Measurements from ENCODE around the gene SAV1. TPM values are rescaled to one million over a fixed set of nuclear protein-coding genes. Genes with fewer than 3 reads are reported as not detected.

The SAV1 gene
- total RNA-seq, 1 experiment from 2014 or later, result 37.1 TPM

DNA sequence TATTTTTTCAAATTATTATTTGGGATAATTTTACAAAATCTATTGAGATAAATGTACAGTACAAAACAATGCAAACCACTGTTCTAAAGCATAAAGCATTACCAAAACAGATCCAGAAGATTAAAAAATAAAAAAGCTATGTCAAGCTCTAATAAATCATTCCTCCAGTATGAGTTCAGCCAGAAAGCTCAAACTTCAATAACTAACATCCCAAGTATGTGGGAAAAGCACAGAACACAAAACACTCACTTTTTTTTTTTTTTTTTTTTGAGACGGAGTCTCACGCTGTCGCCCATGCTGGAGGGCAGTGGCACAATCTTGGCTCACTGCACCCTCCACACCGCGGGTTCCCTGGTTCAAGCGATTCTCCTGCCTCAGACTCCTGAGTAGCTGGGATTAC, 11.3 kb downstream of the SAV1 start:
- no peak for DNase-seq
- CTCF ChIA-PET, result interaction anchor here (0.7 kb wide), 1 partner anchor 794 kb away, joined by 8 read pairs; no protein-coding TSS in a partner anchor
- intact Hi-C loops (cut with micrococcal nuclease; ENCODE audit: unreplicated experiment), result no loop called here

DNA sequence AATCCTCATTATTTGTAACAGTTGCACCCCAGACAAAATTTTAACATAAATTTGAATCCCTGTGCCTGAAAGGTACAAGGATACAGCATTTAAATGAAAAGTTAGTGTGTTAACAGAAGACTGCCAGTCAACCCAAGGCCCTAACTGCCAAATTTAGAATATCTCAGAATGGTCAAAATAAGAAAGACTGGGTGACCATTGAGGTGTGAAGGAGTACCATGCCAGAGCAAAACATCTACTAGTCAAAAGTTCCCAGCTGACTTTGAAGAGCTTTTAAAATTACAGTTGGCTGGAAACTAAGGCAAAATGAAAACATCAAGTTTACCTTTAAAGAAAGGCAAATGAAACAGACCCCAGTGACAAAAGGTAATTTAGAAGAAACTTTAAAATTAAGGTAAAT, 18.4 kb downstream of the SAV1 start:
- no peaks in the 10 kb centered on the region; the same call in 1 of the 2 replicates for H4K20me1 ChIP-seq (ENCODE audit: insufficient read depth)
- no peaks in the 10 kb centered on the region for H3K4me1 ChIP-seq (replicated peaks; ENCODE audit: insufficient read depth)
- BruUV-seq (replicated peaks), result no TSS peak
- no peak for DNase-seq
- ChIA-PET CTCF (no interaction called here), POLR2A (ENCODE audit: unreplicated experiment) (no interaction called here)
- H3K27ac ChIP-seq, result no peak overlapping the region
- no peak overlapping the region for H2AFZ ChIP-seq
- TF ChIP-seq, protein P1, sequence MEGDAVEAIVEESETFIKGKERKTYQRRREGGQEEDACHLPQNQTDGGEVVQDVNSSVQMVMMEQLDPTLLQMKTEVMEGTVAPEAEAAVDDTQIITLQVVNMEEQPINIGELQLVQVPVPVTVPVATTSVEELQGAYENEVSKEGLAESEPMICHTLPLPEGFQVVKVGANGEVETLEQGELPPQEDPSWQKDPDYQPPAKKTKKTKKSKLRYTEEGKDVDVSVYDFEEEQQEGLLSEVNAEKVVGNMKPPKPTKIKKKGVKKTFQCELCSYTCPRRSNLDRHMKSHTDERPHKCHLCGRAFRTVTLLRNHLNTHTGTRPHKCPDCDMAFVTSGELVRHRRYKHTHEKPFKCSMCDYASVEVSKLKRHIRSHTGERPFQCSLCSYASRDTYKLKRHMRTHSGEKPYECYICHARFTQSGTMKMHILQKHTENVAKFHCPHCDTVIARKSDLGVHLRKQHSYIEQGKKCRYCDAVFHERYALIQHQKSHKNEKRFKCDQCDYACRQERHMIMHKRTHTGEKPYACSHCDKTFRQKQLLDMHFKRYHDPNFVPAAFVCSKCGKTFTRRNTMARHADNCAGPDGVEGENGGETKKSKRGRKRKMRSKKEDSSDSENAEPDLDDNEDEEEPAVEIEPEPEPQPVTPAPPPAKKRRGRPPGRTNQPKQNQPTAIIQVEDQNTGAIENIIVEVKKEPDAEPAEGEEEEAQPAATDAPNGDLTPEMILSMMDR (conservative IDR thresholded peaks at IDR 0.05), result no peak
- TF ChIP-seq EZH2 (IDR thresholded peaks at IDR 0.05; ENCODE audit: low read depth), result no peak
- no peak overlapping the region for H3K4me2 ChIP-seq
- H3K36me3 ChIP-seq (ENCODE audit: low read depth), result no peaks in the 10 kb centered on the region; the same call in 1 of the 2 replicates
- no peaks in the 10 kb centered on the region for H3K9me2 ChIP-seq (ENCODE audit: insufficient read depth)
- no peaks in the 10 kb centered on the region; the same call in 1 of the 2 replicates for H3K9me3 ChIP-seq (ENCODE audit: insufficient read depth, low read depth)
- H3K4me3 ChIP-seq, result no peak overlapping the region
- no peaks in the 10 kb centered on the region for H3K27me3 ChIP-seq (ENCODE audit: insufficient read depth, low read depth)
- peaks cover 47% of the 10 kb centered on the region for H3K79me2 ChIP-seq (ENCODE audit: low read depth)
- intact Hi-C loops (cut with micrococcal nuclease; ENCODE audit: unreplicated experiment), result no loop called here
- H3F3A ChIP-seq (ENCODE audit: insufficient read depth, low read depth), result no peaks in the 10 kb centered on the region

More for the DNA sequence above, 11.3 kb downstream of the SAV1 start:
- Histone ChIP-seq H3K9me2 (ENCODE audit: insufficient read depth) (no peaks in the 10 kb centered on the region), H4K20me1 (ENCODE audit: insufficient read depth) (no peaks in the 10 kb centered on the region; the same call in 1 of the 2 replicates), H3K9me3 (ENCODE audit: insufficient read depth, low read depth) (peaks cover 4% of the 10 kb centered on the region; the same call in 1 of the 2 replicates), H3K4me2 (no peak overlapping the region), H3K27ac (no peak overlapping the region), H3K27me3 (ENCODE audit: insufficient read depth, low read depth) (no peaks in the 10 kb centered on the region), H3K79me2 (ENCODE audit: low read depth) (peaks cover 70% of the 10 kb centered on the region), H3K4me3 (no peak overlapping the region), H3K4me1 (replicated peaks; ENCODE audit: insufficient read depth) (peaks cover 9% of the 10 kb centered on the region), H2AFZ (no peak overlapping the region), H3K36me3 (ENCODE audit: low read depth) (peaks cover 9% of the 10 kb centered on the region), H3F3A (ENCODE audit: insufficient read depth, low read depth) (no peaks in the 10 kb centered on the region)
- POLR2A ChIA-PET (ENCODE audit: unreplicated experiment), result interaction anchor here (0.7 kb wide), 1 partner anchor 21 kb away, joined by 15 read pairs; no protein-coding TSS in a partner anchor
- TF ChIP-seq EZH2 (IDR thresholded peaks at IDR 0.05; ENCODE audit: low read depth), result no peak
- TF ChIP-seq, protein P1 (conservative IDR thresholded peaks at IDR 0.05), result no peak
- BruUV-seq (replicated peaks), result no TSS peak

DNA sequence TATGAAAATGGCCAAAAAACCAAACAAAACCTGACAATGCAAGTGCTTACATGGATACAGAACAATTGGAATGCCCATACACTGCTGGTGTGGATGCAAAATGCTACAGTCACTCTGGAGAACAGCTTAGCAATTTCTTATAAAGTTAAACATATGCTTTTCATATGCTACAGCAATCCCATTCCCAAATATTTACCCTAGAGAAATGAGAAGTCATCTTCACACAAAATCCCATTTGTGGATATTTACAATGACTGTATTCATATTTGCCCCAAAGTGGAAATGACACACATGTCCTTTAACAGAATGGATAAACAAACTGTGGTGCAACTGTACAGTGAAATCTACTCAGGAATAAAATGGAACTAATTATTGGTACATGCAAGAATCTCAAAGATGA, 20.4 kb downstream of the SAV1 start:
- no peaks in the 10 kb centered on the region for H3K9me2 ChIP-seq (ENCODE audit: insufficient read depth)
- TF ChIP-seq, protein P1 (conservative IDR thresholded peaks at IDR 0.05), result no peak
- TF ChIP-seq EZH2 (IDR thresholded peaks at IDR 0.05; ENCODE audit: low read depth), result no peak
- BruUV-seq (replicated peaks), result no TSS peak
- H4K20me1 ChIP-seq (ENCODE audit: insufficient read depth), result no peaks in the 10 kb centered on the region; the same call in 1 of the 2 replicates
- no peaks in the 10 kb centered on the region for H3K27me3 ChIP-seq (ENCODE audit: insufficient read depth, low read depth)
- H3K4me2 ChIP-seq, result no peak overlapping the region
- ChIA-PET CTCF (no interaction called here), POLR2A (ENCODE audit: unreplicated experiment) (interaction anchor here (0.7 kb wide), 1 partner anchor 578 kb away, joined by 4 read pairs; no protein-coding TSS in a partner anchor)
- no peaks in the 10 kb centered on the region; the same call in 1 of the 2 replicates for H3K9me3 ChIP-seq (ENCODE audit: insufficient read depth, low read depth)
- peaks cover 31% of the 10 kb centered on the region; the same call in 1 of the 2 replicates for H3K79me2 ChIP-seq (ENCODE audit: low read depth)
- H3K27ac ChIP-seq, result no peak overlapping the region
- H2AFZ ChIP-seq, result no peak overlapping the region
- intact Hi-C loops (cut with micrococcal nuclease; ENCODE audit: unreplicated experiment), result no loop called here
- H3K36me3 ChIP-seq (ENCODE audit: low read depth), result no peaks in the 10 kb centered on the region; the same call in 1 of the 2 replicates
- H3F3A ChIP-seq (ENCODE audit: insufficient read depth, low read depth), result no peaks in the 10 kb centered on the region
- H3K4me1 ChIP-seq (replicated peaks; ENCODE audit: insufficient read depth), result no peaks in the 10 kb centered on the region
- no peak for DNase-seq
- no peak overlapping the region for H3K4me3 ChIP-seq
